ENCODE data around the gene SCUBE1.

- no peak for TF ChIP-seq ELF1 (IDR thresholded peaks at IDR 0.05; ENCODE audit: borderline replicate concordance, low read depth)
- no peak for TF ChIP-seq POLR2AphosphoS5 (IDR thresholded peaks at IDR 0.05; ENCODE audit: low read depth, low read length)
- TF ChIP-seq CTCF (IDR thresholded peaks at IDR 0.05 in 2 of 3, conservative IDR thresholded peaks at IDR 0.05 in 1 of 3; ENCODE audit: borderline replicate concordance in 1 of 3, insufficient read depth in 1 of 3, low read depth in 2 of 3, low read length in 2 of 3) = no peak
- no peak for TF ChIP-seq RAD21 (IDR thresholded peaks at IDR 0.05; ENCODE audit: low read depth)
Measured at GRCh38 chr22:43293259-43293654, 49.9 kb downstream of the SCUBE1 start.

Measured in HCT116 (cell line).